ENCODE results near the gene SERPINB10.

The SERPINB10 gene

GRCh38 chr18:63879709-63880108 lies 28.0 kb upstream of the SERPINB10 start:
- Histone ChIP-seq H2AFZ (ENCODE audit: insufficient read depth, low read length, poor library complexity) (no peak overlapping the region), H4K12ac (ENCODE audit: low read depth, low read length) (no peak overlapping the region), H2AK5ac (ENCODE audit: low read length) (no peak overlapping the region), H3K4me2 (ENCODE audit: low read length) (no peak overlapping the region), H2BK5ac (ENCODE audit: low read depth, low read length, poor library complexity) (no peak overlapping the region), H4K91ac (ENCODE audit: low read depth, low read length) (no peak overlapping the region), H3K4me1 (ENCODE audit: control insufficient read depth in 1 of 2, insufficient read depth in 2 of 2, low read length in 2 of 2) (no peaks in the 10 kb centered on the region), H2BK120ac (ENCODE audit: insufficient read depth, low read length, poor library complexity) (no peak overlapping the region), H3K4ac (ENCODE audit: low read depth, low read length) (no peak overlapping the region), H3K79me2 (ENCODE audit: control insufficient read depth, insufficient read depth, low read length, poor library complexity) (no peaks in the 10 kb centered on the region), H3K9ac (ENCODE audit: low read length) (no peak overlapping the region), H3K4me3 (ENCODE audit: low read depth, low read length) (no peak overlapping the region), H3K27ac (ENCODE audit: low read depth, low read length) (no peak overlapping the region), H3K9me3 (ENCODE audit: insufficient read depth, low read depth, low read length) (no peaks in the 10 kb centered on the region), H3K14ac (ENCODE audit: low read length) (no peak overlapping the region), H4K8ac (ENCODE audit: low read depth, low read length) (no peak overlapping the region), H3K36me3 (ENCODE audit: control insufficient read depth in 1 of 2, insufficient read depth in 2 of 2, low read length in 2 of 2) (no peaks in the 10 kb centered on the region), H3K27me3 (ENCODE audit: insufficient read depth, low read length) (no peaks in the 10 kb centered on the region), H3K23ac (ENCODE audit: low read length) (no peak overlapping the region), H3K79me1 (ENCODE audit: low read length) (no peaks in the 10 kb centered on the region), H2BK12ac (ENCODE audit: low read length) (no peak overlapping the region), H3K18ac (ENCODE audit: low read length) (no peak overlapping the region)
- no CpG with 5 or more reads among the region's 2 CpGs for WGBS (ENCODE audit: extremely low coverage, insufficient coverage, insufficient read length)
- DNase-seq, result peak; percentile 45 to 88

GRCh38 chr18:63881851-63882250 lies 25.9 kb upstream of the SERPINB10 start:
- Histone ChIP-seq H2AK5ac (ENCODE audit: low read length) (no peak overlapping the region), H3K36me3 (ENCODE audit: control insufficient read depth in 1 of 2, insufficient read depth in 2 of 2, low read length in 2 of 2) (no peaks in the 10 kb centered on the region), H4K12ac (ENCODE audit: low read depth, low read length) (no peak overlapping the region), H4K8ac (ENCODE audit: low read depth, low read length) (no peak overlapping the region), H3K79me2 (ENCODE audit: control insufficient read depth, insufficient read depth, low read length, poor library complexity) (no peaks in the 10 kb centered on the region), H3K27ac (ENCODE audit: low read depth, low read length) (no peak overlapping the region), H3K79me1 (ENCODE audit: low read length) (no peaks in the 10 kb centered on the region), H2AFZ (ENCODE audit: insufficient read depth, low read length, poor library complexity) (no peak overlapping the region), H3K23ac (ENCODE audit: low read length) (no peak overlapping the region), H3K14ac (ENCODE audit: low read length) (no peak overlapping the region), H3K27me3 (ENCODE audit: insufficient read depth, low read length) (no peaks in the 10 kb centered on the region), H3K18ac (ENCODE audit: low read length) (no peak overlapping the region), H3K9me3 (ENCODE audit: insufficient read depth, low read depth, low read length) (no peaks in the 10 kb centered on the region), H3K4me3 (ENCODE audit: low read depth, low read length) (no peak overlapping the region), H3K9ac (ENCODE audit: low read length) (no peak overlapping the region), H2BK120ac (ENCODE audit: insufficient read depth, low read length, poor library complexity) (no peak overlapping the region), H2BK12ac (ENCODE audit: low read length) (no peak overlapping the region), H4K91ac (ENCODE audit: low read depth, low read length) (no peak overlapping the region), H3K4me1 (ENCODE audit: control insufficient read depth in 1 of 2, insufficient read depth in 2 of 2, low read length in 2 of 2) (no peaks in the 10 kb centered on the region), H2BK5ac (ENCODE audit: low read depth, low read length, poor library complexity) (no peak overlapping the region), H3K4ac (ENCODE audit: low read depth, low read length) (no peak overlapping the region), H3K4me2 (ENCODE audit: low read length) (no peak overlapping the region)
- no CpG with 5 or more reads among the region's 4 CpGs for WGBS (ENCODE audit: extremely low coverage, insufficient coverage, insufficient read length)
- peak; percentile 29 to 88 for DNase-seq

GRCh38 chr18:63882333-63883141 lies 25.2 kb upstream of the SERPINB10 start:
- 100% methylated on average over 2 of the region's 8 CpGs for WGBS (ENCODE audit: extremely low coverage, insufficient coverage, insufficient read length)

GRCh38 chr18:63883617-63884016 lies 24.1 kb upstream of the SERPINB10 start:
- Histone ChIP-seq H2AFZ (ENCODE audit: insufficient read depth, low read length, poor library complexity) (no peak overlapping the region), H3K18ac (ENCODE audit: low read length) (no peak overlapping the region), H2BK12ac (ENCODE audit: low read length) (no peak overlapping the region), H3K14ac (ENCODE audit: low read length) (no peak overlapping the region), H3K79me2 (ENCODE audit: control insufficient read depth, insufficient read depth, low read length, poor library complexity) (no peaks in the 10 kb centered on the region), H3K4ac (ENCODE audit: low read depth, low read length) (no peak overlapping the region), H3K9ac (ENCODE audit: low read length) (no peak overlapping the region), H3K4me1 (ENCODE audit: control insufficient read depth in 1 of 2, insufficient read depth in 2 of 2, low read length in 2 of 2) (no peaks in the 10 kb centered on the region), H3K4me2 (ENCODE audit: low read length) (no peak overlapping the region), H4K12ac (ENCODE audit: low read depth, low read length) (no peak overlapping the region), H4K8ac (ENCODE audit: low read depth, low read length) (no peak overlapping the region), H3K27ac (ENCODE audit: low read depth, low read length) (no peak overlapping the region), H3K79me1 (ENCODE audit: low read length) (no peaks in the 10 kb centered on the region), H4K91ac (ENCODE audit: low read depth, low read length) (no peak overlapping the region), H2BK5ac (ENCODE audit: low read depth, low read length, poor library complexity) (no peak overlapping the region), H3K27me3 (ENCODE audit: insufficient read depth, low read length) (no peaks in the 10 kb centered on the region), H3K9me3 (ENCODE audit: insufficient read depth, low read depth, low read length) (no peaks in the 10 kb centered on the region), H2AK5ac (ENCODE audit: low read length) (no peak overlapping the region), H3K36me3 (ENCODE audit: control insufficient read depth in 1 of 2, insufficient read depth in 2 of 2, low read length in 2 of 2) (no peaks in the 10 kb centered on the region), H3K23ac (ENCODE audit: low read length) (no peak overlapping the region), H3K4me3 (ENCODE audit: low read depth, low read length) (no peak overlapping the region), H2BK120ac (ENCODE audit: insufficient read depth, low read length, poor library complexity) (no peak overlapping the region)
- peak; percentile 5 to 64 for DNase-seq

More at GRCh38 chr18:63882333-63883141, 25.2 kb upstream of the SERPINB10 start:
- no peak overlapping the region for H3K4ac ChIP-seq (ENCODE audit: low read depth, low read length)
- H2BK12ac ChIP-seq (ENCODE audit: low read length), result no peak overlapping the region
- H3K4me2 ChIP-seq (ENCODE audit: low read length), result no peak overlapping the region
- H2AFZ ChIP-seq (ENCODE audit: insufficient read depth, low read length, poor library complexity), result no peak overlapping the region
- H3K27me3 ChIP-seq (ENCODE audit: insufficient read depth, low read length), result no peaks in the 10 kb centered on the region
- no peak overlapping the region for H3K4me3 ChIP-seq (ENCODE audit: low read depth, low read length)
- no peak overlapping the region for H3K27ac ChIP-seq (ENCODE audit: low read depth, low read length)
- DNase-seq, result peak; percentile 98 to 99
- H4K8ac ChIP-seq (ENCODE audit: low read depth, low read length), result no peak overlapping the region
- H3K4me1 ChIP-seq (ENCODE audit: control insufficient read depth in 1 of 2, insufficient read depth in 2 of 2, low read length in 2 of 2), result no peaks in the 10 kb centered on the region
- no peaks in the 10 kb centered on the region for H3K79me2 ChIP-seq (ENCODE audit: control insufficient read depth, insufficient read depth, low read length, poor library complexity)
- H4K12ac ChIP-seq (ENCODE audit: low read depth, low read length), result no peak overlapping the region
- H3K36me3 ChIP-seq (ENCODE audit: control insufficient read depth in 1 of 2, insufficient read depth in 2 of 2, low read length in 2 of 2), result no peaks in the 10 kb centered on the region
- H4K91ac ChIP-seq (ENCODE audit: low read depth, low read length), result no peak overlapping the region
- no peak overlapping the region for H2BK120ac ChIP-seq (ENCODE audit: insufficient read depth, low read length, poor library complexity)
- no peak overlapping the region for H2BK5ac ChIP-seq (ENCODE audit: low read depth, low read length, poor library complexity)
- H3K23ac ChIP-seq (ENCODE audit: low read length), result no peak overlapping the region
- H3K79me1 ChIP-seq (ENCODE audit: low read length), result no peaks in the 10 kb centered on the region
- no peaks in the 10 kb centered on the region for H3K9me3 ChIP-seq (ENCODE audit: insufficient read depth, low read depth, low read length)
- no peak overlapping the region for H3K14ac ChIP-seq (ENCODE audit: low read length)
- no peak overlapping the region for H2AK5ac ChIP-seq (ENCODE audit: low read length)
- no peak overlapping the region for H3K18ac ChIP-seq (ENCODE audit: low read length)
- H3K9ac ChIP-seq (ENCODE audit: low read length), result no peak overlapping the region
